ENCODE results near the gene RAI1.

The RAI1 gene

DNA sequence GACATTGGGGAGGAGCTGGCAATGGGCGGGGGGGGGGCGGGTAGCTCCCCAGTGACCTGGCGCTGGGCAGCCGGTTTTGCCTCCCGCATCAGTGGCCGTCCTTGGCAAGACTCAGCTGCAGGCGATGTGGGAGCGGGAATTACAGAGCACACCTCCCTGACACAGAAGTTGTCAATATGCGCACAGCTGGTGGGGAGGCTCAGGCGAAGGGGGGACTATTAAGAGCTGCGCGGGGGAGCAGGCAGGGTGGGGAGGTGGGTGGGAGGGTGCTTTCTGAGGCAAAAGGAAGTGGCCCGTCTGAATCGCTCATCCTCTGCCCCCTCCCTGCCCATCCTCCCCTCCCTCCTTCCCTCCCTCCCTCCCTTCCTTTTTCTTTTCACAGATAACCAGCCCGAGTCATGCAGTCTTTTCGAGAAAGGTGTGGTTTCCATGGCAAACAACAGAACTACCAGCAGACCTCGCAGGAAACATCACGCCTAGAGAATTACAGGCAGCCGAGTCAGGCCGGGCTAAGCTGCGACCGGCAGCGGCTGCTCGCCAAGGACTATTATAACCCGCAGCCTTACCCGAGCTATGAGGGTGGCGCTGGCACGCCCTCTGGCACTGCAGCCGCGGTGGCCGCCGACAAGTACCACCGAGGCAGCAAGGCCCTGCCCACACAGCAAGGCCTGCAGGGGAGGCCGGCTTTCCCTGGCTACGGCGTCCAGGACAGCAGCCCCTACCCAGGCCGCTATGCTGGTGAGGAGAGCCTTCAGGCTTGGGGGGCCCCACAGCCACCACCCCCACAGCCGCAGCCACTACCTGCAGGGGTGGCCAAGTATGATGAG, 111.5 kb downstream of the RAI1 start:
- H3K9me3 ChIP-seq (ENCODE audit: control insufficient read depth, low read length): no peaks in the 10 kb centered on the region
- no peaks in the 10 kb centered on the region for H3K4me1 ChIP-seq (ENCODE audit: control insufficient read depth, insufficient read depth, low read length)
- no peak overlapping the region for H3K4me3 ChIP-seq (ENCODE audit: low read length)
- H3K36me3 ChIP-seq (ENCODE audit: control insufficient read depth, insufficient read depth, low read length, severe bottlenecking): peaks cover 19% of the 10 kb centered on the region
- DNase-seq (ENCODE audit: low read depth): no peak
- no peak overlapping the region for H3K9ac ChIP-seq (ENCODE audit: low read length)
- no peaks in the 10 kb centered on the region for H3K27me3 ChIP-seq (replicated peaks; ENCODE audit: control insufficient read depth, insufficient read depth, low read length)

DNA sequence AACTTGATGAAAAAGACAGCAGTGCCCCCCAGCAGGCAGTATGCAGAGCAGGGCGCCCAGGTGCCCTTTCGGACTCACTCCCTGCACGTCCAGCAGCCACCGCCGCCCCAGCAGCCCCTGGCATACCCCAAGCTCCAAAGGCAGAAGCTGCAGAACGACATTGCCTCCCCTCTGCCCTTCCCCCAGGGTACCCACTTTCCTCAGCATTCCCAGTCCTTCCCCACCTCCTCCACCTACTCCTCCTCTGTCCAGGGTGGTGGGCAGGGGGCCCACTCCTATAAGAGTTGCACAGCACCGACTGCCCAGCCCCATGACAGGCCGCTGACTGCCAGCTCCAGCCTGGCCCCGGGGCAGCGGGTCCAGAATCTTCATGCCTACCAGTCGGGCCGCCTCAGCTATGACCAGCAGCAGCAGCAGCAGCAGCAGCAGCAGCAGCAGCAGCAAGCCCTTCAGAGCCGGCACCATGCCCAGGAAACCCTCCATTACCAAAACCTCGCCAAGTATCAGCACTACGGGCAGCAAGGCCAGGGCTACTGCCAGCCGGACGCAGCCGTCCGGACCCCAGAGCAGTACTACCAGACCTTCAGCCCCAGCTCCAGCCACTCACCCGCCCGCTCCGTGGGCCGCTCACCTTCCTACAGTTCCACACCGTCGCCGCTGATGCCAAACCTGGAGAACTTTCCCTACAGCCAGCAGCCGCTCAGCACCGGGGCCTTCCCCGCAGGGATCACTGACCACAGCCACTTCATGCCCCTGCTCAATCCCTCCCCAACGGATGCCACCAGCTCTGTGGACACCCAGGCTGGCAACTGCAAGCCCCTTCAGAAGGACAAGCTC, 112.3 kb downstream of the RAI1 start:
- H3K9me3 ChIP-seq (ENCODE audit: control insufficient read depth, low read length): no peaks in the 10 kb centered on the region
- no peak overlapping the region for H3K9ac ChIP-seq (ENCODE audit: low read length)
- no peak overlapping the region for H3K4me3 ChIP-seq (ENCODE audit: low read length)
- no peaks in the 10 kb centered on the region for H3K27me3 ChIP-seq (replicated peaks; ENCODE audit: control insufficient read depth, insufficient read depth, low read length)
- H3K36me3 ChIP-seq (ENCODE audit: control insufficient read depth, insufficient read depth, low read length, severe bottlenecking): peaks cover 19% of the 10 kb centered on the region
- DNase-seq (ENCODE audit: low read depth): no peak
- no peaks in the 10 kb centered on the region for H3K4me1 ChIP-seq (ENCODE audit: control insufficient read depth, insufficient read depth, low read length)

DNA sequence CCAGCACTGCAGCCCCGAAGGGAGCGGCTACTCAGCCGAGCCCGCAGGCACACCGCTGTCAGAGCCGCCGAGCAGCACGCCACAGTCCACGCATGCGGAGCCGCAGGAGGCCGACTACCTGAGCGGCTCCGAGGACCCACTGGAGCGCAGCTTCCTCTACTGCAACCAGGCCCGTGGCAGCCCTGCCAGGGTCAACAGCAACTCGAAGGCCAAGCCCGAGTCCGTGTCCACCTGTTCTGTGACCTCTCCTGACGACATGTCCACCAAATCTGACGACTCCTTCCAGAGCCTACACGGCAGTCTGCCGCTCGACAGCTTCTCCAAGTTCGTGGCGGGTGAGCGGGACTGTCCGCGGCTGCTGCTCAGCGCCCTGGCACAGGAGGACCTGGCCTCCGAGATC, 113.1 kb downstream of the RAI1 start:
- no peaks in the 10 kb centered on the region for H3K27me3 ChIP-seq (replicated peaks; ENCODE audit: control insufficient read depth, insufficient read depth, low read length)
- H3K4me1 ChIP-seq (ENCODE audit: control insufficient read depth, insufficient read depth, low read length): no peaks in the 10 kb centered on the region
- H3K36me3 ChIP-seq (ENCODE audit: control insufficient read depth, insufficient read depth, low read length, severe bottlenecking): peaks cover 19% of the 10 kb centered on the region

DNA sequence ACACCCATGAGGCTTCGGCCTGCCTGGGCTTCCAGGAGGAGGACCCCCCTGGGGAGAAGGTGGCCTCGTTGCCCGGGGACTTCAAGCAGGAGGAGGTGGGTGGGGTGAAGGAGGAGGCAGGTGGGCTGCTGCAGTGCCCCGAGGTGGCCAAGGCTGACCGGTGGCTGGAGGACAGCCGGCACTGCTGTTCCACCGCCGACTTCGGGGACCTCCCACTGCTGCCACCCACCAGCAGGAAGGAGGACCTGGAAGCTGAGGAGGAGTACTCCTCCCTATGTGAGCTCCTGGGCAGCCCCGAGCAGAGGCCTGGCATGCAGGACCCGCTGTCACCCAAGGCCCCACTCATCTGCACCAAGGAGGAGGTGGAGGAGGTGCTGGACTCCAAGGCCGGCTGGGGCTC, 114.0 kb downstream of the RAI1 start:
- H3K36me3 ChIP-seq (ENCODE audit: control insufficient read depth, insufficient read depth, low read length, severe bottlenecking): peaks cover 19% of the 10 kb centered on the region
- H3K9ac ChIP-seq (ENCODE audit: low read length): no peak overlapping the region
- no peaks in the 10 kb centered on the region for H3K4me1 ChIP-seq (ENCODE audit: control insufficient read depth, insufficient read depth, low read length)

More for the DNA sequence above, 113.1 kb downstream of the RAI1 start:
- H3K4me3 ChIP-seq (ENCODE audit: low read length): no peak overlapping the region
- DNase-seq (ENCODE audit: low read depth): no peak
- no peak overlapping the region for H3K9ac ChIP-seq (ENCODE audit: low read length)
- no peaks in the 10 kb centered on the region for H3K9me3 ChIP-seq (ENCODE audit: control insufficient read depth, low read length)

DNA sequence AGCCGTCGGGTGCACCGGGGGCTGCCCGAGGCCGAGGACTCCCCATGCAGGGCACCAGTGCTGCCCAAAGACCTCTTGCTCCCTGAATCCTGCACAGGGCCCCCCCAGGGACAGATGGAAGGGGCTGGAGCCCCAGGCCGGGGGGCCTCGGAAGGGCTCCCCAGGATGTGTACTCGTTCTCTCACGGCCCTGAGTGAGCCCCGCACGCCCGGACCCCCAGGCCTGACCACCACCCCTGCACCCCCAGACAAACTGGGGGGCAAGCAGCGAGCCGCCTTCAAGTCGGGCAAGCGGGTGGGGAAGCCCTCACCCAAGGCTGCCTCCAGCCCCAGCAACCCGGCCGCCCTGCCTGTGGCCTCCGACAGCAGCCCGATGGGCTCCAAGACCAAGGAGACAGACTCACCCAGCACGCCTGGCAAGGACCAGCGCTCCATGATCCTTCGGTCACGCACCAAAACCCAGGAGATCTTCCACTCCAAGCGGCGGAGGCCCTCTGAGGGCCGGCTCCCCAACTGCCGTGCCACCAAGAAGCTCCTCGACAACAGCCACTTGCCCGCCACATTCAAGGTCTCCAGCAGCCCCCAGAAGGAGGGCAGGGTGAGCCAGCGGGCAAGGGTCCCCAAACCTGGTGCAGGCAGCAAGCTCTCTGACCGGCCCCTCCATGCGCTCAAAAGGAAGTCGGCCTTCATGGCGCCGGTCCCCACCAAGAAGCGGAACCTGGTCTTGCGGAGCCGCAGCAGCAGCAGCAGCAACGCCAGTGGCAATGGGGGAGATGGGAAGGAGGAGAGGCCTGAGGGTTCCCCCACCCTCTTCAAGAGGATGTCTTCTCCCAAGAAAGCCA, 114.9 kb downstream of the RAI1 start:
- DNase-seq (ENCODE audit: low read depth): no peak
- Histone ChIP-seq H3K36me3 (ENCODE audit: control insufficient read depth, insufficient read depth, low read length, severe bottlenecking) (peaks cover 19% of the 10 kb centered on the region), H3K9me3 (ENCODE audit: control insufficient read depth, low read length) (no peaks in the 10 kb centered on the region), H3K9ac (ENCODE audit: low read length) (no peak overlapping the region), H3K4me1 (ENCODE audit: control insufficient read depth, insufficient read depth, low read length) (no peaks in the 10 kb centered on the region), H3K4me3 (ENCODE audit: low read length) (no peak overlapping the region), H3K27me3 (replicated peaks; ENCODE audit: control insufficient read depth, insufficient read depth, low read length) (no peaks in the 10 kb centered on the region)

More for the DNA sequence above, 114.0 kb downstream of the RAI1 start:
- Histone ChIP-seq H3K27me3 (replicated peaks; ENCODE audit: control insufficient read depth, insufficient read depth, low read length) (no peaks in the 10 kb centered on the region), H3K9me3 (ENCODE audit: control insufficient read depth, low read length) (no peaks in the 10 kb centered on the region), H3K4me3 (ENCODE audit: low read length) (no peak overlapping the region)
- no peak for DNase-seq (ENCODE audit: low read depth)

DNA sequence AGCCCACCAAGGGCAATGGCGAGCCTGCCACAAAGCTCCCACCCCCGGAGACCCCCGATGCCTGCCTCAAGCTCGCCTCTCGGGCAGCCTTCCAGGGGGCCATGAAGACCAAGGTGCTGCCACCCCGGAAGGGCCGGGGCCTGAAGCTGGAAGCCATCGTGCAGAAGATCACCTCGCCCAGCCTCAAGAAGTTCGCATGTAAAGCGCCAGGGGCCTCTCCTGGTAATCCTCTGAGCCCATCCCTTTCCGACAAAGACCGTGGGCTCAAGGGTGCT, 115.5 kb downstream of the RAI1 start:
- H3K4me3 ChIP-seq (ENCODE audit: low read length): no peak overlapping the region
- H3K36me3 ChIP-seq (ENCODE audit: control insufficient read depth, insufficient read depth, low read length, severe bottlenecking): peaks cover 22% of the 10 kb centered on the region
- no peaks in the 10 kb centered on the region for H3K4me1 ChIP-seq (ENCODE audit: control insufficient read depth, insufficient read depth, low read length)
- no peaks in the 10 kb centered on the region for H3K9me3 ChIP-seq (ENCODE audit: control insufficient read depth, low read length)
- H3K9ac ChIP-seq (ENCODE audit: low read length): no peak overlapping the region
- DNase-seq (ENCODE audit: low read depth): no peak
- no peaks in the 10 kb centered on the region for H3K27me3 ChIP-seq (replicated peaks; ENCODE audit: control insufficient read depth, insufficient read depth, low read length)

DNA sequence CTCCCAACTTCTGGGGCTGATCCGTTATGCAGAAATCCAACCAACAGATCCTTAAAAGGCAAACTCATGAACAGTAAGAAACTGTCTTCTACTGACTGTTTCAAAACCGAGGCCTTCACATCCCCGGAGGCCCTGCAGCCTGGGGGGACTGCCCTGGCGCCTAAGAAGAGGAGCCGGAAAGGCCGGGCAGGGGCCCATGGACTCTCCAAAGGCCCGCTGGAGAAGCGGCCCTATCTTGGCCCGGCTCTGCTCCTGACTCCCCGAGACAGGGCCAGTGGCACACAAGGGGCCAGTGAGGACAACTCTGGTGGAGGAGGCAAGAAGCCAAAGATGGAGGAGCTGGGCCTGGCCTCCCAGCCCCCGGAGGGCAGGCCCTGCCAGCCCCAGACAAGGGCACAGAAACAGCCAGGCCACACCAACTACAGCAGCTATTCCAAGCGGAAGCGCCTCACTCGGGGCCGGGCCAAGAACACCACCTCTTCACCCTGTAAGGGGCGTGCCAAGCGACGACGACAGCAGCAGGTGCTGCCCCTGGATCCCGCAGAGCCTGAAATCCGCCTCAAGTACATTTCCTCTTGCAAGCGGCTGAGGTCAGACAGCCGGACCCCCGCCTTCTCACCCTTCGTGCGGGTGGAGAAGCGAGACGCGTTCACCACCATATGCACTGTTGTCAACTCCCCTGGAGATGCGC, 116.0 kb downstream of the RAI1 start:
- H3K27me3 ChIP-seq (replicated peaks; ENCODE audit: control insufficient read depth, insufficient read depth, low read length): no peaks in the 10 kb centered on the region
- H3K9ac ChIP-seq (ENCODE audit: low read length): no peak overlapping the region
- no peaks in the 10 kb centered on the region for H3K4me1 ChIP-seq (ENCODE audit: control insufficient read depth, insufficient read depth, low read length)
- DNase-seq (ENCODE audit: low read depth): no peak
- peaks cover 22% of the 10 kb centered on the region for H3K36me3 ChIP-seq (ENCODE audit: control insufficient read depth, insufficient read depth, low read length, severe bottlenecking)
- H3K4me3 ChIP-seq (ENCODE audit: low read length): no peak overlapping the region
- no peaks in the 10 kb centered on the region for H3K9me3 ChIP-seq (ENCODE audit: control insufficient read depth, low read length)

DNA sequence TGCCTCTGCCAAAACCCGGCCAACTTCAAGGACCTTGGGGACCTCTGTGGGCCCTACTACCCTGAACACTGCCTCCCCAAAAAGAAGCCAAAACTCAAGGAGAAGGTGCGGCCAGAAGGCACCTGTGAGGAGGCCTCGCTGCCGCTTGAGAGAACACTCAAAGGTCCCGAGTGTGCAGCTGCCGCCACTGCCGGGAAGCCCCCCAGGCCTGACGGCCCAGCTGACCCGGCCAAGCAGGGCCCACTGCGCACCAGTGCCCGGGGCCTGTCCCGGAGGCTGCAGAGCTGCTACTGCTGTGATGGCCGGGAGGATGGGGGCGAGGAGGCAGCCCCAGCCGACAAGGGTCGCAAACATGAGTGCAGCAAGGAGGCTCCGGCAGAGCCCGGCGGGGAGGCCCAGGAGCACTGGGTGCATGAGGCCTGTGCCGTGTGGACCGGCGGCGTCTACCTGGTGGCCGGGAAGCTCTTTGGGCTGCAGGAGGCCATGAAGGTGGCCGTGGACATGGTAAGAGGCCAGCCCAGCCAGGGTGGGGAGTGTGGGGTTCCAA, 116.8 kb downstream of the RAI1 start:
- H3K27me3 ChIP-seq (replicated peaks; ENCODE audit: control insufficient read depth, insufficient read depth, low read length): no peaks in the 10 kb centered on the region
- H3K9me3 ChIP-seq (ENCODE audit: control insufficient read depth, low read length): no peaks in the 10 kb centered on the region
- H3K9ac ChIP-seq (ENCODE audit: low read length): no peak overlapping the region
- H3K36me3 ChIP-seq (ENCODE audit: control insufficient read depth, insufficient read depth, low read length, severe bottlenecking): peaks cover 22% of the 10 kb centered on the region
- no peaks in the 10 kb centered on the region for H3K4me1 ChIP-seq (ENCODE audit: control insufficient read depth, insufficient read depth, low read length)
- H3K4me3 ChIP-seq (ENCODE audit: low read length): no peak overlapping the region
- no peak for DNase-seq (ENCODE audit: low read depth)

DNA sequence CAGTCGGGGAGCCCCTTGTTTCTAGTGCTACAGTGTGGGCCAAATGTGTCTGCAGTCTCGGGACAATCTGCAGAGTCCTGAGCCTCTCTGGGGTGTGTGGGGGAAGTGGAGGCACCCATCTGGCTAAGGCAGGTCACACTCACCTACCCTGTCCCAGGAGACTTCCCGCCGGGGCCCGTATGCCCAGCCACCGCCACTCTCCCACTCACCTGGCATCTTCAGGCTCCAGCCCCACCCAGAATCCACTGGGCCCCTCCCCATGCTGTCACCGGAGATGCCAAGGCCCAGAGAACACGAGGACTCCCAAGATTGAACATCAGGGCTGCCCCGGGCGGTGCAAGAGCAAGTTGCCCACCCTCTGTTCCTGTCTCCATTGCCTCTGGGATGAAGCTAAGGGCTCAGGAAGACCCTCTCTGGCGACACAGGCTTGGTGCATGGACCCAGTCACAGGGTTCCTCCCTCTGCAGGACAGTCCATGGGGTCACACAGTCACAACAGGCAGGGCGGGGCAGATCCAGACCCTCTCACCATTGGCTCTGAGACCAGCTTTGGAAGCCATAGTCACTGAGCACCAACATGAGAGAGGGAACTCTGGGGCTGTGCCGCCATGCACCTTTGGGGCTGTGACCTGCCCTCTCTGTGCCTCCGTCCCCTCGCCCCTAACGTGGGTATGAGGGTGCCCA, 117.5 kb downstream of the RAI1 start:
- Histone ChIP-seq H3K4me1 (ENCODE audit: control insufficient read depth, insufficient read depth, low read length) (no peaks in the 10 kb centered on the region), H3K4me3 (ENCODE audit: low read length) (no peak overlapping the region), H3K36me3 (ENCODE audit: control insufficient read depth, insufficient read depth, low read length, severe bottlenecking) (peaks cover 21% of the 10 kb centered on the region), H3K9ac (ENCODE audit: low read length) (no peak overlapping the region), H3K9me3 (ENCODE audit: control insufficient read depth, low read length) (no peaks in the 10 kb centered on the region), H3K27me3 (replicated peaks; ENCODE audit: control insufficient read depth, insufficient read depth, low read length) (no peaks in the 10 kb centered on the region)
- no peak for DNase-seq (ENCODE audit: low read depth)

DNA sequence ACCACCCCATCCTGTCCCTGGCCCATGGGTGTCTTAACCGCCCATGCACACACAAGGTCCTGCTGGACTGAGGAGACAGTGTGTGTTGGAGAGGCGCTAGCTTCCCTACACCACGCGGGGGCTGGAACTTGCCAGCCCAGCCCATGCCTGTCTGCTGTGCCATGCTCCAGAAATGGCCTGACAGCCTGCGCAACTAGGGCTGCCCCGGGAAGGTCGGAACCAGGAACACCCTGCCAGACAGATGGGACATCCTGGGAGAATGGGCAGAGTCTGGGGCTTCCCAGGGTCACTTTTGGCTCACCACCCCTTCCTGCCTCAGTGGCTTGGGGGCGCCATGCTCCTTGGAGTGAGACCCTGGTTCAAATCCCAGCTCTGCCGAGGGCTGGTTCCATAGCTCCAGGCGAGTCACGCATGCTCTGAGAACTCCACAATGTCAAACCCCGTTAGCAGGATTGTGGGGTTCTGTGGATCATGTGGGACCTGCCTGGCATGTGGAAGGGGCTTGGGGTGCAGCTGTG, 119.3 kb downstream of the RAI1 start:
- no peaks in the 10 kb centered on the region for H3K4me1 ChIP-seq (ENCODE audit: control insufficient read depth, insufficient read depth, low read length)
- H3K4me3 ChIP-seq (ENCODE audit: low read length): no peak overlapping the region
- H3K9me3 ChIP-seq (ENCODE audit: control insufficient read depth, low read length): no peaks in the 10 kb centered on the region
- DNase-seq (ENCODE audit: low read depth): no peak
- H3K27me3 ChIP-seq (replicated peaks; ENCODE audit: control insufficient read depth, insufficient read depth, low read length): no peaks in the 10 kb centered on the region
- no peak overlapping the region for H3K9ac ChIP-seq (ENCODE audit: low read length)
- H3K36me3 ChIP-seq (ENCODE audit: control insufficient read depth, insufficient read depth, low read length, severe bottlenecking): peaks cover 20% of the 10 kb centered on the region
